Suprapubic skin (tissue), 4 donors: Measurements from ENCODE around the gene SIL1. TPM values are rescaled to one million over a fixed set of nuclear protein-coding genes. Genes with fewer than 3 reads are reported as not detected.

Experiments used
- DNase-seq, 2 donors: peaks; one replicate each; pipeline ENCODE4 v3.0.0-alpha.2; 2019; ENCODE audit warnings: low spot score in 2 of 2
- H3K27ac ChIP-seq: fragments of 200-600 bp; sonication (generic); one replicate; pipeline ENCODE4 v1.5.1; 2019
- H3K27me3 ChIP-seq: fragments of 200-600 bp; sonication (generic); one replicate; pipeline ENCODE4 v1.5.1; 2019
- H3K36me3 ChIP-seq: fragments of 200-600 bp; sonication (generic); one replicate; pipeline ENCODE4 v1.5.1; 2019
- H3K4me1 ChIP-seq: fragments of 200-600 bp; sonication (generic); one replicate; pipeline ENCODE4 v1.5.1; 2019
- H3K4me3 ChIP-seq: fragments of 200-600 bp; sonication (generic); one replicate; pipeline ENCODE4 v1.5.1; 2019; ENCODE audit warnings: mild to moderate bottlenecking
- H3K9me3 ChIP-seq: fragments of 200-600 bp; sonication (generic); one replicate; pipeline ENCODE4 v1.5.1; 2019
- CTCF ChIP-seq, 2 donors: fragments of 200-600 bp in 1 of 2; fragments of 450-650 bp in 1 of 2; sonication (generic) in 1 of 2; IDR thresholded peaks; one replicate each; pipeline ENCODE4 v1.5.1; 2016 to 2019; ENCODE audit warnings: antibody characterized with exemption in 2 of 2, mild to moderate bottlenecking in 1 of 2, moderate library complexity in 1 of 2
- EP300 ChIP-seq: sonication (generic); formaldehyde crosslinking; IDR thresholded peaks from one replicate; pipeline ENCODE4 v1.6.1; 2017; ENCODE audit warnings: antibody characterized with exemption
- POLR2A ChIP-seq, 2 donors: fragments of 450-650 bp; IDR thresholded peaks; one replicate each; pipeline ENCODE4 v1.6.1; 2017; ENCODE audit warnings: antibody characterized with exemption in 2 of 2, mild to moderate bottlenecking in 2 of 2, moderate library complexity in 2 of 2
- POLR2AphosphoS5 ChIP-seq, 3 donors: sonication (generic); formaldehyde crosslinking; IDR thresholded peaks; one replicate each; pipeline ENCODE4 v1.6.1; 2017; ENCODE audit warnings: antibody characterized with exemption in 3 of 3
- WGBS: methylation state at CpG from one replicate; pipeline ENCODE4 v1.1.5; 2018; 5-methylcytosine and 5-hydroxymethylcytosine counted together
- total RNA-seq, 4 donors: library from RNA; depleted of rRNA; stranded (reverse); fragments of >200 nt; gene quantifications; one replicate each; pipeline ENCODE4 v1.1.0, GENCODE V29; 2016

Gene SIL1
- total RNA-seq, 4 donors from 2014 or later = 38.5 to 54.6 (median 41.7) TPM

- Histone ChIP-seq H3K27me3 (no peaks in the 10 kb centered on the region), H3K36me3 (no peaks in the 10 kb centered on the region), H3K4me1 (no peaks in the 10 kb centered on the region), H3K9me3 (no peaks in the 10 kb centered on the region), H3K27ac (no peak overlapping the region), H3K4me3 (no peak overlapping the region)
- DNase-seq = no peak
- WGBS = 63% methylated on average over 3 of the region's 3 CpGs
- TF ChIP-seq POLR2AphosphoS5 (IDR thresholded peaks at IDR 0.05) (no peak), EP300 (no peak), POLR2A (IDR thresholded peaks at IDR 0.05) (no peak), CTCF (IDR thresholded peaks at IDR 0.05) (no peak)
Measured at GRCh38 chr5:139190125-139190524, 8.0 kb downstream of the SIL1 start.

GRCh38 chr5:139188558-139189270 lies 9.5 kb downstream of the SIL1 start:
- H3K9me3 ChIP-seq = no peaks in the 10 kb centered on the region
- DNase-seq = no peak
- H3K4me3 ChIP-seq = no peak overlapping the region
- WGBS = 88% methylated on average over 5 of the region's 5 CpGs
- no peak overlapping the region for H3K27ac ChIP-seq
- no peak for TF ChIP-seq EP300
- no peak for TF ChIP-seq POLR2AphosphoS5 (IDR thresholded peaks at IDR 0.05)
- no peak for TF ChIP-seq CTCF (IDR thresholded peaks at IDR 0.05)
- TF ChIP-seq POLR2A (IDR thresholded peaks at IDR 0.05) = no peak
- no peaks in the 10 kb centered on the region for H3K36me3 ChIP-seq
- no peaks in the 10 kb centered on the region for H3K4me1 ChIP-seq
- no peaks in the 10 kb centered on the region for H3K27me3 ChIP-seq

- WGBS = 87% methylated on average over 6 of the region's 6 CpGs
- H3K36me3 ChIP-seq = no peaks in the 10 kb centered on the region
- TF ChIP-seq POLR2AphosphoS5 (IDR thresholded peaks at IDR 0.05) (no peak), POLR2A (IDR thresholded peaks at IDR 0.05) (no peak), CTCF (IDR thresholded peaks at IDR 0.05) (no peak), EP300 (no peak)
- H3K27ac ChIP-seq = no peak overlapping the region
- H3K9me3 ChIP-seq = no peaks in the 10 kb centered on the region
- no peaks in the 10 kb centered on the region for H3K27me3 ChIP-seq
- H3K4me3 ChIP-seq = no peak overlapping the region
- peaks cover 7% of the 10 kb centered on the region for H3K4me1 ChIP-seq
- no peak for DNase-seq
Measured at GRCh38 chr5:139186752-139187326, 11.3 kb downstream of the SIL1 start.

DNA sequence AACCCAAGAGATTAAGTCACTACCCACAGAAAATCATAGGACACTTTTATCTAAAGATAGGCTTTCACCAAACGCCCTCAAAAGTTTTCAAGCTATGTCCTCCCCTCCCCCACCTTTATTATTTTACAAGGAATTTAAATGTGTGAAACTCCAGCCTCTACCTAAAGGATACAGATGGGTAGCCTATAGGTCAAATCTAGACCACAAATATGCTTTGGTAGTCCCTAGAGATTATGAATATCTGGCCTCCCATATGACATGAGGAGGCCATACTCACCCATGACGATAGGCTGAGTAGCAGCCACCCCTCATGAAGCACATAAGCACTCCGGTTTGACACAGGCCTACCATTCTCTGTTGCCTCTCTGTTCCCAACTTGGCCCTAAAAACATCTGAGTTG lies 11.9 kb downstream of the SIL1 start:
- Histone ChIP-seq H3K36me3 (no peaks in the 10 kb centered on the region), H3K9me3 (no peaks in the 10 kb centered on the region), H3K4me3 (no peak overlapping the region), H3K27ac (no peak overlapping the region), H3K27me3 (no peaks in the 10 kb centered on the region), H3K4me1 (peaks cover 12% of the 10 kb centered on the region)
- no peak for DNase-seq
- TF ChIP-seq CTCF (IDR thresholded peaks at IDR 0.05) = no peak
- no peak for TF ChIP-seq POLR2AphosphoS5 (IDR thresholded peaks at IDR 0.05)
- no peak for TF ChIP-seq EP300
- TF ChIP-seq POLR2A (IDR thresholded peaks at IDR 0.05) = no peak
- WGBS = 88% methylated on average over 3 of the region's 3 CpGs

DNA sequence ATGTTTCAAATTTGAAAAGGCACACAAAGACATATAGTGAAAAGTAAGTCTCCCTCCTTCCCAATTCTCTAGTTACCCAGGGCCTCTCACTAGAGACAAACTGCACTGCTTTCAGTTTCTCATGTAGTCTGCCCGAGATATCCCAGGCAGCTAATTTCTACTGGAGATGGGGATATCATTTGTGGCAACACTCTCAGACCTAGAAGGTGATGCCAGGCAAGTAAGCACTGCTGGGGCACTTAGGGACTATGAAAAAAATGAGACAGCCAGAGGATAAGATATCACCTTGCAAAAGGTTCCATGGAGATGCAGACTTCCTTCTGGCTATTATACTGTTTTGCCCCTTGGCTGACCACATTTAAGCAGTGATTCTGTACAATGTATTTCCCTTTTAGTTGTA lies 12.6 kb downstream of the SIL1 start:
- no peak overlapping the region for H3K27ac ChIP-seq
- no peaks in the 10 kb centered on the region for H3K27me3 ChIP-seq
- H3K4me1 ChIP-seq = peaks cover 19% of the 10 kb centered on the region
- TF ChIP-seq CTCF (IDR thresholded peaks at IDR 0.05) (no peak), EP300 (no peak), POLR2AphosphoS5 (IDR thresholded peaks at IDR 0.05) (no peak), POLR2A (IDR thresholded peaks at IDR 0.05) (no peak)
- no peaks in the 10 kb centered on the region for H3K36me3 ChIP-seq
- no peaks in the 10 kb centered on the region for H3K9me3 ChIP-seq
- WGBS = 77% methylated on average over 1 of the region's 1 CpG
- DNase-seq = no peak
- H3K4me3 ChIP-seq = no peak overlapping the region
